SK-N-SH treated with all-trans-retinoic acid at 6 μM for 48 hours (cell line): ENCODE results near the gene ATF6.

ENCODE experiments used
- ATAC-seq: fragments of 200-7000 bp; cut with Tn5 transposase; 3 replicates; pipeline ENCODE4 v1.9.1; 2020; ENCODE audit warnings: mild to moderate bottlenecking, moderate library complexity
- ARNTL ChIP-seq: fragments of 450-650 bp; formaldehyde crosslinking; IDR thresholded peaks from 2 replicates; pipeline ENCODE4 v1.5.0; 2020; ENCODE audit warnings: low read depth, mild to moderate bottlenecking, moderate library complexity, borderline replicate concordance
- BACH2 ChIP-seq: fragments of 250-450 bp; sonication (Bioruptor Pico); IDR thresholded peaks from 2 replicates; pipeline ENCODE4 v1.9.0; 2021; ENCODE audit warnings: mild to moderate bottlenecking, borderline replicate concordance
- CSDC2 ChIP-seq: fragments of 250-450 bp; sonication (Bioruptor Pico); IDR thresholded peaks from 2 replicates; pipeline ENCODE4 v1.5.0; 2020; ENCODE audit warnings: mild to moderate bottlenecking, moderate library complexity
- ESRRG ChIP-seq: fragments of 250-450 bp; sonication (Bioruptor Pico); IDR thresholded peaks from 2 replicates; pipeline ENCODE4 v1.6.1; 2021; ENCODE audit warnings: mild to moderate bottlenecking
- GLIS3 ChIP-seq: fragments of 250-450 bp; sonication (Bioruptor Pico); IDR thresholded peaks from 2 replicates; pipeline ENCODE4 v1.5.0; 2020; ENCODE audit warnings: mild to moderate bottlenecking, moderate library complexity
- ISL1 ChIP-seq: fragments of 250-450 bp; sonication (Bioruptor Pico); IDR thresholded peaks from 2 replicates; pipeline ENCODE4 v2.1.2; 2022; ENCODE audit warnings: mild to moderate bottlenecking, moderate library complexity
- OSR1 ChIP-seq: fragments of 250-450 bp; sonication (Bioruptor Pico); IDR thresholded peaks from 2 replicates; pipeline ENCODE4 v1.8.0; 2022; ENCODE audit warnings: moderate library complexity, mild to moderate bottlenecking, inconsistent platforms
- PPARA ChIP-seq: fragments of 250-450 bp; sonication (Bioruptor Pico); IDR thresholded peaks from 2 replicates; pipeline ENCODE4 v1.5.0; 2020; ENCODE audit warnings: mild to moderate bottlenecking, borderline replicate concordance
- RARB ChIP-seq: fragments of 250-450 bp; sonication (Bioruptor Pico); IDR thresholded peaks from 2 replicates; pipeline ENCODE4 v1.8.0; 2021; ENCODE audit warnings: mild to moderate bottlenecking, moderate library complexity
- SNAI2 ChIP-seq: fragments of 250-450 bp; sonication (Bioruptor Pico); IDR thresholded peaks from 2 replicates; pipeline ENCODE4 v1.5.0; 2020; ENCODE audit warnings: mild to moderate bottlenecking, moderate library complexity
- TOX ChIP-seq: fragments of 250-450 bp; sonication (Bioruptor Pico); IDR thresholded peaks from 2 replicates; pipeline ENCODE4 v1.8.0; 2021; ENCODE audit warnings: mild to moderate bottlenecking, moderate library complexity, borderline replicate concordance
- ZC3H10 ChIP-seq: fragments of 250-450 bp; sonication (Bioruptor Pico); IDR thresholded peaks from 2 replicates; pipeline ENCODE4 v1.5.1; 2021; ENCODE audit warnings: mild to moderate bottlenecking, moderate library complexity
- ZFP3 ChIP-seq: fragments of 250-450 bp; sonication (Bioruptor Pico); IDR thresholded peaks from 2 replicates; pipeline ENCODE4 v1.5.0; 2020; ENCODE audit warnings: mild to moderate bottlenecking, moderate library complexity
- ZFP30 ChIP-seq: fragments of 450-650 bp; formaldehyde crosslinking; IDR thresholded peaks from 2 replicates; pipeline ENCODE4 v1.5.0; 2022; ENCODE audit warnings: mild to moderate bottlenecking, moderate library complexity
- ZNF565 ChIP-seq: fragments of 450-650 bp; formaldehyde crosslinking; conservative IDR thresholded peaks from 2 replicates; pipeline ENCODE4 v1.5.0; 2020; ENCODE audit warnings: low read depth, mild to moderate bottlenecking, moderate library complexity
- ZNF70 ChIP-seq: fragments of 450-650 bp; formaldehyde crosslinking; IDR thresholded peaks from 2 replicates; pipeline ENCODE4 v1.5.0; 2020; ENCODE audit warnings: mild to moderate bottlenecking, moderate library complexity
- ZNF8 ChIP-seq: fragments of 450-650 bp; formaldehyde crosslinking; IDR thresholded peaks from 2 replicates; pipeline ENCODE4 v1.5.0; 2020; ENCODE audit warnings: mild to moderate bottlenecking, moderate library complexity
- TF ChIP-seq, protein P1 (sequence below): fragments of 250-450 bp; sonication (Bioruptor Pico); IDR thresholded peaks from 2 replicates; pipeline ENCODE4 v1.5.0; 2020; ENCODE audit warnings: mild to moderate bottlenecking, moderate library complexity
- TF ChIP-seq, protein P2 (sequence below): fragments of 250-450 bp; sonication (Bioruptor Pico); IDR thresholded peaks from 2 replicates; pipeline ENCODE4 v1.5.1; 2020; ENCODE audit warnings: low read depth, mild to moderate bottlenecking, moderate library complexity
- TF ChIP-seq, protein P3 (sequence below): fragments of 250-450 bp; sonication (Bioruptor Pico); IDR thresholded peaks from 2 replicates; pipeline ENCODE4 v1.8.0; 2020; ENCODE audit warnings: mild to moderate bottlenecking, moderate library complexity, borderline replicate concordance
- TF ChIP-seq, protein P4 (sequence below): fragments of 250-450 bp; sonication (Bioruptor Pico); IDR thresholded peaks from 2 replicates; pipeline ENCODE4 v1.5.1; 2021; ENCODE audit warnings: mild to moderate bottlenecking, moderate library complexity

Gene ATF6

DNA sequence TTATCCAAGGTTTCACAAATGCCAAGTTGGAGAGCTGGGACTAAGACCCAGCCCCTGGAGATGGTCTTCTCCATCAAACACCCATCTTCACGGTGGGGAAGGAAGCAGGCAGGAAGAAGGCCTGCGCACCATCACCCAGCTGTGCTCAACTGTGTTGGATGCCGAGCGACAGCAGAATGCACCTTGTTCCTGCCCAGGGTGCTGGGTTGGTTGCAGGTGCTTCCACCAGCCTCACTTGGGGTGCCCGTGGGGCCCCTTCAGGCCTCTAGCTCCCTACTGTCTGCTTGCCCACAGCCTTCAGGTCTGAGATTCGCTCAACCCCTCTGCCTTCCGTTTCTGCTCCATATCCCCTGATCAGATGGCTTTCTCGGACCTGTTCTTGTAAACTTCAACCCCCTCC is 215.0 kb downstream of the ATF6 start (continued):
- TF ChIP-seq, protein P1, sequence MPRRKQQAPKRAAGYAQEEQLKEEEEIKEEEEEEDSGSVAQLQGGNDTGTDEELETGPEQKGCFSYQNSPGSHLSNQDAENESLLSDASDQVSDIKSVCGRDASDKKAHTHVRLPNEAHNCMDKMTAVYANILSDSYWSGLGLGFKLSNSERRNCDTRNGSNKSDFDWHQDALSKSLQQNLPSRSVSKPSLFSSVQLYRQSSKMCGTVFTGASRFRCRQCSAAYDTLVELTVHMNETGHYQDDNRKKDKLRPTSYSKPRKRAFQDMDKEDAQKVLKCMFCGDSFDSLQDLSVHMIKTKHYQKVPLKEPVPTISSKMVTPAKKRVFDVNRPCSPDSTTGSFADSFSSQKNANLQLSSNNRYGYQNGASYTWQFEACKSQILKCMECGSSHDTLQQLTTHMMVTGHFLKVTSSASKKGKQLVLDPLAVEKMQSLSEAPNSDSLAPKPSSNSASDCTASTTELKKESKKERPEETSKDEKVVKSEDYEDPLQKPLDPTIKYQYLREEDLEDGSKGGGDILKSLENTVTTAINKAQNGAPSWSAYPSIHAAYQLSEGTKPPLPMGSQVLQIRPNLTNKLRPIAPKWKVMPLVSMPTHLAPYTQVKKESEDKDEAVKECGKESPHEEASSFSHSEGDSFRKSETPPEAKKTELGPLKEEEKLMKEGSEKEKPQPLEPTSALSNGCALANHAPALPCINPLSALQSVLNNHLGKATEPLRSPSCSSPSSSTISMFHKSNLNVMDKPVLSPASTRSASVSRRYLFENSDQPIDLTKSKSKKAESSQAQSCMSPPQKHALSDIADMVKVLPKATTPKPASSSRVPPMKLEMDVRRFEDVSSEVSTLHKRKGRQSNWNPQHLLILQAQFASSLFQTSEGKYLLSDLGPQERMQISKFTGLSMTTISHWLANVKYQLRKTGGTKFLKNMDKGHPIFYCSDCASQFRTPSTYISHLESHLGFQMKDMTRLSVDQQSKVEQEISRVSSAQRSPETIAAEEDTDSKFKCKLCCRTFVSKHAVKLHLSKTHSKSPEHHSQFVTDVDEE (CRISPR knock-in tag), result no peak
- TF ChIP-seq RARB (CRISPR knock-in tag), result no peak
- no peak for TF ChIP-seq CSDC2 (CRISPR knock-in tag)

DNA sequence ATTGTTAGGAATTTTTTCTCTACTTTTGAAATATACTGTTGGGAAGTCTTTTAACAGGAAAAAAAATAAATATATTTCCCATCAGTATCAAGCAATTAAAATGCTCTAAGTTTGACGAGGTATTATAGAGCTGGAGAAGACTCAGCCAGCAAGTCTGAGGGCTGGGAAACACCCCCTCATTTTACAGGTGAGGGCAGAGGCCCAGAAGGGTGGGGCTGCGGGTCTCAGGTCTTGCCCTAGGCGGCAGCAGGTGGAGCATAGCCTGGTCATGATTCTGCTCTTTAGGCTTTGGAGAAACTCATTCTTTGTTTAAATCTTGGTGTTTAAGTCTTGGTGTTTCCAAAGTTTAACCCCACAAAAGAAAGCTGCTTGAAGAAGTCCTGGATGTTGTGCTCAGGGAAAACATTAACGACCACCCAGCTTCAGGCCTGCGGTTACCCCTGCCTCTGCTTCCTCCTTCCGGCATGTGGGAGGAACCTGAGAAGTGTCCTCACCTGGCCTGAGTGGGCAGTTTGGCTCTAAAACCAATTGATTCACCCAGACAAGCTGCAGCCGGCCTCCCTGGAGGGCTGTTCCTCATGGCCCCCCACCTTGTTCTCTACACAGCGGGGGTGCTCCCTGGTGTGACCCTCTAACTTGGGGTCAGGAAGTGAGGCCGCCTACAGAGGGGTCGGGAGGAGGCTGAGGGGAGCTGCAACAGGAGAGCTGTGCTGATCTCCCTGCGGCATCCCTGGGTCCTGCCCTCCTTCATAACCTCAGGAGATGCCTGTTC is 215.8 kb downstream of the ATF6 start:
- no peak; the same call in 2 of the 3 replicates for ATAC-seq
- TF ChIP-seq ZNF565 (CRISPR knock-in tag) (no peak), ESRRG (CRISPR knock-in tag) (no peak), GLIS3 (no peak), OSR1 (CRISPR knock-in tag) (no peak), PPARA (no peak), BACH2 (CRISPR knock-in tag) (no peak), CSDC2 (CRISPR knock-in tag) (no peak), SNAI2 (CRISPR knock-in tag) (no peak), ZC3H10 (CRISPR knock-in tag) (no peak), ZNF70 (CRISPR knock-in tag) (no peak), ISL1 (CRISPR knock-in tag) (no peak), ZFP3 (CRISPR knock-in tag) (no peak), ARNTL (CRISPR knock-in tag) (no peak), TOX (no peak), ZNF8 (CRISPR knock-in tag) (no peak), ZFP30 (CRISPR knock-in tag) (no peak)
- TF ChIP-seq, protein P2, sequence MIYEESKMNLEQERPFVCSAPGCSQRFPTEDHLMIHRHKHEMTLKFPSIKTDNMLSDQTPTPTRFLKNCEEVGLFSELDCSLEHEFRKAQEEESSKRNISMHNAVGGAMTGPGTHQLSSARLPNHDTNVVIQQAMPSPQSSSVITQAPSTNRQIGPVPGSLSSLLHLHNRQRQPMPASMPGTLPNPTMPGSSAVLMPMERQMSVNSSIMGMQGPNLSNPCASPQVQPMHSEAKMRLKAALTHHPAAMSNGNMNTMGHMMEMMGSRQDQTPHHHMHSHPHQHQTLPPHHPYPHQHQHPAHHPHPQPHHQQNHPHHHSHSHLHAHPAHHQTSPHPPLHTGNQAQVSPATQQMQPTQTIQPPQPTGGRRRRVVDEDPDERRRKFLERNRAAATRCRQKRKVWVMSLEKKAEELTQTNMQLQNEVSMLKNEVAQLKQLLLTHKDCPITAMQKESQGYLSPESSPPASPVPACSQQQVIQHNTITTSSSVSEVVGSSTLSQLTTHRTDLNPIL (CRISPR knock-in tag), result no peak
- TF ChIP-seq, protein P1 (CRISPR knock-in tag), result no peak
- TF ChIP-seq, protein P3, sequence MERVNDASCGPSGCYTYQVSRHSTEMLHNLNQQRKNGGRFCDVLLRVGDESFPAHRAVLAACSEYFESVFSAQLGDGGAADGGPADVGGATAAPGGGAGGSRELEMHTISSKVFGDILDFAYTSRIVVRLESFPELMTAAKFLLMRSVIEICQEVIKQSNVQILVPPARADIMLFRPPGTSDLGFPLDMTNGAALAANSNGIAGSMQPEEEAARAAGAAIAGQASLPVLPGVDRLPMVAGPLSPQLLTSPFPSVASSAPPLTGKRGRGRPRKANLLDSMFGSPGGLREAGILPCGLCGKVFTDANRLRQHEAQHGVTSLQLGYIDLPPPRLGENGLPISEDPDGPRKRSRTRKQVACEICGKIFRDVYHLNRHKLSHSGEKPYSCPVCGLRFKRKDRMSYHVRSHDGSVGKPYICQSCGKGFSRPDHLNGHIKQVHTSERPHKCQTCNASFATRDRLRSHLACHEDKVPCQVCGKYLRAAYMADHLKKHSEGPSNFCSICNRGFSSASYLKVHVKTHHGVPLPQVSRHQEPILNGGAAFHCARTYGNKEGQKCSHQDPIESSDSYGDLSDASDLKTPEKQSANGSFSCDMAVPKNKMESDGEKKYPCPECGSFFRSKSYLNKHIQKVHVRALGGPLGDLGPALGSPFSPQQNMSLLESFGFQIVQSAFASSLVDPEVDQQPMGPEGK, result no peak
- TF ChIP-seq, protein P4, sequence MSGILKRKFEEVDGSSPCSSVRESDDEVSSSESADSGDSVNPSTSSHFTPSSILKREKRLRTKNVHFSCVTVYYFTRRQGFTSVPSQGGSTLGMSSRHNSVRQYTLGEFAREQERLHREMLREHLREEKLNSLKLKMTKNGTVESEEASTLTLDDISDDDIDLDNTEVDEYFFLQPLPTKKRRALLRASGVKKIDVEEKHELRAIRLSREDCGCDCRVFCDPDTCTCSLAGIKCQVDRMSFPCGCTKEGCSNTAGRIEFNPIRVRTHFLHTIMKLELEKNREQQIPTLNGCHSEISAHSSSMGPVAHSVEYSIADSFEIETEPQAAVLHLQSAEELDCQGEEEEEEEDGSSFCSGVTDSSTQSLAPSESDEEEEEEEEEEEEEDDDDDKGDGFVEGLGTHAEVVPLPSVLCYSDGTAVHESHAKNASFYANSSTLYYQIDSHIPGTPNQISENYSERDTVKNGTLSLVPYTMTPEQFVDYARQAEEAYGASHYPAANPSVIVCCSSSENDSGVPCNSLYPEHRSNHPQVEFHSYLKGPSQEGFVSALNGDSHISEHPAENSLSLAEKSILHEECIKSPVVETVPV (CRISPR knock-in tag), result no peak

DNA sequence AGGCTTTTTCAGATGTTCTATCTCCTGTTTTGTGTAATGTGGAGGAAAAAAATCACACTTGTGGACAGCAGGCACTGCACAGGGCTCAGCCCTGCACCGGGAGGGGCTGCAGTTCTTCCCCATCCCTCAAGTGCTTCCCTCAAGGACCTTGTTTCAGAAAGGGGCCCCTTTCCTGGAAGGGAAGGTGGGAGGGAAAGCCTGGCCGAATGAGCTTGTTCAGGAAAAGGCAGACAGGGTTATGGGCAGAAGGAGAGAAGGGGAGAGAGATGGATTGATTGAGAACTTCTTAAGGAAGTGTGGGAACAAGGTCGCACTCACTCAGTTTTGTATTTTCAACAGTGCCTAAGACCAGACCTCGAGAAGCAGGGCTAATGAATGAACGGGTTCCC is 216.4 kb downstream of the ATF6 start:
- ATAC-seq, result no peak
- TF ChIP-seq ZC3H10 (CRISPR knock-in tag), result no peak
- no peak for TF ChIP-seq ZNF70 (CRISPR knock-in tag)
- TF ChIP-seq ZFP3 (CRISPR knock-in tag), result no peak
- TF ChIP-seq ISL1 (CRISPR knock-in tag), result no peak
- TF ChIP-seq ARNTL (CRISPR knock-in tag), result no peak
- TF ChIP-seq PPARA, result no peak
- TF ChIP-seq ZFP30 (CRISPR knock-in tag), result no peak
- no peak for TF ChIP-seq RARB (CRISPR knock-in tag)
- no peak for TF ChIP-seq ZNF565 (CRISPR knock-in tag)
- TF ChIP-seq BACH2 (CRISPR knock-in tag), result no peak
- TF ChIP-seq, protein P2 (CRISPR knock-in tag), result no peak
- TF ChIP-seq, protein P1 (CRISPR knock-in tag), result no peak
